ENCODE measurements around the gene CD38.
"Not testable (repeated sequence)": the region's sequence is repeated elsewhere in the genome, so short reads cannot be mapped to it uniquely, and the experiment has no call there.

CD38 gene

DNA sequence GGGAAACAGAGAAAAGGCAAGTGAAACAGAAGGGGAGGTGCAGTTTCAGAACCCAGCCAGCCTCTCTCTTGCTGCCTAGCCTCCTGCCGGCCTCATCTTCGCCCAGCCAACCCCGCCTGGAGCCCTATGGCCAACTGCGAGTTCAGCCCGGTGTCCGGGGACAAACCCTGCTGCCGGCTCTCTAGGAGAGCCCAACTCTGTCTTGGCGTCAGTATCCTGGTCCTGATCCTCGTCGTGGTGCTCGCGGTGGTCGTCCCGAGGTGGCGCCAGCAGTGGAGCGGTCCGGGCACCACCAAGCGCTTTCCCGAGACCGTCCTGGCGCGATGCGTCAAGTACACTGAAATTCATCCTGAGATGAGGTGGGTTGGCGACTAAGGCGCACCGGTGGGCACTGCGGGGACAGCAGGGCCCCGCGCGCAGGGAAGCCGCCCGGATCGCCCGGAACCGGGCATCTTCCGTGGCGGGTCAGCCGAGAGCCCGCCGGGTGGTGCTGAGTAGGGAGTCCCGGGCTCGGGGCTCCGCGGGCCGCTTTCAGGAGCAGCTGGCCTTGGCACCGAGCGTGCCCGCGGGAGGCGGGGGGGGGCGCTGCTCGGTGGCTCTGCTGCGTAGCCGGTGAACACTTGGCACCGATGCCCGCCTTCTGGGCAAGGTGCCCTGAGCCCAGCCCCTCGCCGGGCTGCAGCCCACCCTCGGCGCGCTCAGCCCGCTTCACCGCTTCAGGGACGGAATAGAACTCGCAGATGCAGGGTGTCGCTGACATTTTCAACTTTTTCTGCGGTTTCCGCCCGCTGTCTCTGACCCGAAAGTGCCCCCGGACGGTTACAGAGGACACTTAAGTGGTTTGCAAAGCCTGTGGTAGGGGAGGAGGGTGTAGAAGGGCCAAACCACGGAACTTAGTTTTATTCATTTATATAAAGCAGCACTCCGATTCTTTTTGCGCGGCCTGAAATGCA, at the start of gene CD38:
TSS of gene CD38 (plus strand) at position 40 of the 953 bp plus-strand sequence. CDS start at position 127, 87 bp downstream.
- H3K4me3 ChIP-seq (ENCODE audit: low read depth, low read length): peak within 1 kb of the TSS; percentile 55

- H3K4me3 ChIP-seq (ENCODE audit: low read depth, low read length): no peak overlapping the region
Measured at GRCh38 chr4:15729910-15730533, 48.1 kb upstream of the CD38 start.

- H3K4me3 ChIP-seq (ENCODE audit: low read depth, low read length): not testable (repeated sequence)
Measured at GRCh38 chr4:15733061-15733460, 45.1 kb upstream of the CD38 start.

GRCh38 chr4:15735536-15735935, 42.6 kb upstream of the CD38 start:
- H3K4me3 ChIP-seq (ENCODE audit: low read depth, low read length): no peak overlapping the region

DNA sequence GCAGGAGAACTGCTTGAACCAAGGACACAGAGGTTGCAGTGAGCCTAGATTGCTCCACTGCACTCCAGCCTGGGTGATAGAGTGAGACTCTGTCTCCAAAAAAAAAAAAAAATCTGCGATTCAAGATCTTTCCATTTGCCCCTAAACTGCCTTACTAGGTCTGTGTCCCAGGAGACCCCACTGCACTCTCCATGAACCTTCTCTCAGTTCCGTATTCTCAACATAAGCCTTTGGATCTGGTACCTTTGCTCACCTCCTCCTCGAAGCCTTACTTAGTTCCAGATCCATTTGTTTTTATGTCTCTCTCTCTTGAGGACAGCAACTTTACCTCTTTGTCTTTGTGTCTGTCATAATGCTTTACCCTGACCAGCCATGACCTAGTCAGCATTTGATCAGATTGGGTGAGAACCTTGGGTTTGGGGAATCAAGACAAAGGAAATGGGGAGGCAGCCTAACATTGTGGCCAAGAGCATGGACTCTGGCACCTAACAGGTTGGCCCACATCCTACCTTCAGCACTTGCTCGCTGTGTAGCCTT, 41.5 kb upstream of the CD38 start:
- H3K4me3 ChIP-seq (ENCODE audit: low read depth, low read length): no peak overlapping the region

GRCh38 chr4:15737255-15737654, 40.9 kb upstream of the CD38 start:
- H3K4me3 ChIP-seq (ENCODE audit: low read depth, low read length): no peak overlapping the region

DNA sequence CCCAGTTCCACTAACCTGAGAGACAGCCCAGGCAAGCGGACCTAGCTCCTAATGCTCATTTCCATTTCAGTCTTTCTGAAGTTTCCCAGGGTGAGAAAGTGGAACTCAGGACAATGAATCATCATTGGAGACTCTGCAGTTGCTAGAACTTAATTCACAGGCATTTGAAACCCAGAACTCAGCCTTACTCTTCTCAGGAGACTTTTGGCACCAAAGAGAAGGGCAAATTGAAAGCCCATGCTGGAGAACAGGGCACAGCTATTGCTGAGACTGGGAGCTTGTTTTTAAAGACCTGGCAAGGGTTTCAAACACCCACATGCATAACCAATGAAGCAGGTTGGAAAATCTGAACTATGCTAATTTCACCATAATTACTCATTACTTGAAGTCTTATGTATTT, 39.3 kb upstream of the CD38 start:
- H3K4me3 ChIP-seq (ENCODE audit: low read depth, low read length): no peak overlapping the region

DNA sequence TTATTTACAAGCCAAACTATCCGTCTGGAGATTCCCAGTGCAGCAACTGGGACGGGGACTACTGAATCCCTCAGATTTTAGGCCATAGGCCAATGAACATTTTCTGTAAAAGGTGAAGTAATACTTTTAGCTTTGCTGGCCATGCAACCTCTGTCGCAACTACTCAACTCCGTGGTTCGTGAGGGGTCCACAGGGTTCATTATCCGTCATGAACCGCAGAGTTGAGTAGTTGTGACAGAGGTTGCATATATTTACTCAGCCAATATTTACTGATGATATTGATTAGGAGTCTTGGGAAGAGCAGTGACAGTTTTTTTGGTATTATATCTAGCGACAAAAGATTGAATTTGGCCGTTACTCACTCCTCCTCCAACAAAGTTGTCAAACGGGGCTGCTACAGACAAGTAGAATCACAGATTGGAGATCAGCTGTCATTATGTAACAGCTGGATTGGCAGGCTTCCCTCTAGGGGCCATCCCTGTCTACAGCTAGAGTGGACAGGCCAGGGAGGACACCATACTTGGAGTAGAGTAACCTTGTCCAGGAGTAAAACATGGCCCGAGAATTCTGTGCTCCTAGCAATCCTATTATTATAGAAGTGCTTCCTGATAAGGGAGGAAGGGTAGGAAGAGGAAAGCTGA, 37.2 kb upstream of the CD38 start:
- H3K4me3 ChIP-seq (ENCODE audit: low read depth, low read length): no peak overlapping the region

GRCh38 chr4:15742083-15742582, 36.0 kb upstream of the CD38 start:
- no peak overlapping the region for H3K4me3 ChIP-seq (ENCODE audit: low read depth, low read length)

DNA sequence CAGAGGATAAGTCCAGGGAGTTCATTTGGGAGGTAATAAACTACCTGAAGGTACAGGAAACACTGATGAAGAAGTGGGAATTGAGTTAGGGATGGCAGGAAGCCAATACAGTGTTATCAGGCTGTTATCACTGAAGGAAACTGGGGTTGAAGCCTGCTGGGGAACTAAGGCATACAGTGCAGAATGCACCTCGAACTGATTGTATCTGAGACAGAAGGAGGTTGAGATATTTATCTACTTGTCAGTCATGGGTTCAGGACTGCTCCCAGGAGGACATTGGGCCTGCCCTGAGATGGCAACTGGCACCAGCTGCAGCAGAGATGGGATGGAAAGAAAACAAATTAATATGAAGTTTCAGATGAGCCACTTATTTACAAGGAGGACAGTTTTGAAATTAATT, 35.5 kb upstream of the CD38 start:
- no peak overlapping the region for H3K4me3 ChIP-seq (ENCODE audit: low read depth, low read length)

- H3K4me3 ChIP-seq (ENCODE audit: low read depth, low read length): no peak overlapping the region
Measured at GRCh38 chr4:15744016-15744545, 34.0 kb upstream of the CD38 start.

- no peak overlapping the region for H3K4me3 ChIP-seq (ENCODE audit: low read depth, low read length)
Measured at GRCh38 chr4:15746110-15746509, 32.0 kb upstream of the CD38 start.

GRCh38 chr4:15749001-15749400, 29.1 kb upstream of the CD38 start:
- H3K4me3 ChIP-seq (ENCODE audit: low read depth, low read length): no peak overlapping the region

- no peak overlapping the region for H3K4me3 ChIP-seq (ENCODE audit: low read depth, low read length)
Measured at GRCh38 chr4:15751153-15751552, 27.0 kb upstream of the CD38 start.

GRCh38 chr4:15753081-15753480, 25.0 kb upstream of the CD38 start:
- H3K4me3 ChIP-seq (ENCODE audit: low read depth, low read length): no peak overlapping the region

DNA sequence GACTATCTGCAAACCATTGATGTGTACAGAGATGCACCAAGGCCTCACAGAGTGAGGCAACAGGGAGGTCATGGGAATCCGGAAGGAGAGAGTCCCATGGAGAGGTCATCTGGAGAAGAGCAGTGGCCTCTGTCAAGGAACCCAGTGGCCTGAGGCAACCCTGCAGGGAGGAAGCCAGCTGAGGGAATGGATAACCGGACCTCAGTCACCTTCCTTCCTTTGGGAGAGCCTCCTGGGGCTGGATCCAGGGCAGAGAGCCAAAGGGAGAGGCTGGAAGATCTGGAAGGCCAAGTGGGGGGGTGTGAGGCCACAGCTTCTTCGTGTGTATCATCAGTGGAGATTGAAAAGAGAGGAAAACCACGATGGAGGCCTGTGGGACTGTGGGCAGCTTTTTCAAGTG, 24.3 kb upstream of the CD38 start:
- H3K4me3 ChIP-seq (ENCODE audit: low read depth, low read length): no peak overlapping the region

GRCh38 chr4:15754323-15754722, 23.8 kb upstream of the CD38 start:
- H3K4me3 ChIP-seq (ENCODE audit: low read depth, low read length): no peak overlapping the region

DNA sequence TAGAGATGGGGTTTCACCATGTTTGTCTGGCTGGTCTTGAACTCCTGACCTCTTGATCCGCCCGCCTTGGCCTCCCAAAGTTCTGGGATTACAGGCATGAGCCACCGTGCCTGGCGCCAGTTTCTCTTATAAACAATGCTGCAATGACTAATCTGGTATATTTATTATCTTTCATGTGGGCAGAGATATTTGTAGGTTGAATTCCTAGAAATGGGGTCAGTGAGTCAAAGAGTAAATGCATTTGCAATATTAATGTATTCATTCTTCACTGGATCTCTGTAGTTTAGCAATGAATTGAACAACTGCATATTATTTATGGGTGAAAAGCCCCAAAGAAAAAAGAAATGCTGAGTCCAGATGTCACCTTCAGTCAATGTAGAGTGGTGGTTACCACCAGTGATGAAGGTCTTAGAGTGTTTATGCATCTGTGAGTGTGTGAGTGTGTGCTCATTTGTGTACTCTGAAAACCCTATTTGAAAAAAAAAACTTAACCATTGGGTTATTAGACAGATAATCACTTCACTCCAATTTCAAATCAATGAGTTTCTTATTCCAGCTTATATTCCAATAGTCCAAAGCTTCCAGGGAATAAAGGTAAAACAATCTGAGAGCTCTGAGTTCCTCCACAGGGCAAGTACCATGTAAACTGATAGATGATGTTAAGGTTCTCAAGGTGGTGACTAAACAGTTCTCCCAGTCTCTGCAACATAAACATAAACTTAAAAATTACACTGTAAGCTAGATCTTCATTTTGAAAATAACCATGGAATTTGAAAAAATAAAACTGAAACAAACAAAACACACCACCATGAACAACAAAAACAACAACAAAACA, 22.6 kb upstream of the CD38 start:
- H3K4me3 ChIP-seq (ENCODE audit: low read depth, low read length): no peak overlapping the region

DNA sequence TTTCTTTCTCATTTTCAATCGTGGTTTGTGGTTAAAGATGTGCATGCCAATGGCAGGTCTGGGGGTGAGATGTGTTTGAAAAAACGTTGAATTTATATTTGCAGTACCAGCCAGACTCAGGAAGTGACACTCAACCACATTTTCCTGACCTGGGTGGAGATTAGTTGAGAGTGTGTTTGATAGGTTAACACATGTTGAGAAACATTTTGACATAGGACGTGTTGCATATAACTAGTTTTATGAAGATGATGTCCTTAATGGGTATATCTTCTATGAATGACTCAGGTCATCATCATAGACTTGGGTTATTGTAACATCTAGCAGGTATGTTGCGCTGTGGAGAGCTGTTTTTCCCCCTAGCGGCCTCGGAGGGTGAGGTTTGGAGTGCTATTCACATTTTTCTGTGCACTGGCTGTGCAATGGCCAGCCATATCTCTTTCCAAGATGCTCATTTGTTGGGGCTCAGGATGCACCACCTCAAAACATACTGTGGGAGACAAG, 21.7 kb upstream of the CD38 start:
- no peak overlapping the region for H3K4me3 ChIP-seq (ENCODE audit: low read depth, low read length)

DNA sequence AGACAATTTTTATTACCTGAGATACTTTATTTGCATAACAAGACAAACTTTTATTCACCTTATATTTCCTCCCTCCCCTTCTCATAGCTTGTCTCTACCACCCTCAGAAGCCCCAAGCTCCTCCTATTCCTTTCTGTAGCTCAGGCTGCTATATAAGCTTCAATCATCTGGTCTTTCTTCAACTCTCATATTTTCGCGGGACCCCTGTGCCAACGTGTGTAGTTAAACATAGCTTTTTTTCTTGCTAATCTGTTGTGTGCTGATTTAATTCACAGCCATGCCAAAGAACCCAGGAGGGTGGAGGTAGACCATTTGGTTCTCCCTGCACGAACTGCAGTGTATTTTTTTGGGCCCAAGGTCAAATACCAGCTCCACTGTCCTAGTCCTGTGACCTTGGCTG, 21.1 kb upstream of the CD38 start:
- no peak overlapping the region for H3K4me3 ChIP-seq (ENCODE audit: low read depth, low read length)

Measured in iPS-11a (cell line).